Uterus (tissue), 2 donors: ENCODE results near the gene TTC36.

Experiments
- CTCF ChIP-seq, 4 experiments: fragments of 200-600 bp in 2 of 4; fragments of 450-650 bp in 2 of 4; sonication (generic) in 2 of 4; IDR thresholded peaks; one replicate each; pipeline ENCODE4 v1.5.1; 2016 to 2019; ENCODE audit warnings: antibody characterized with exemption in 4 of 4, mild to moderate bottlenecking in 2 of 4, moderate library complexity in 1 of 4
- POLR2A ChIP-seq, 2 donors: fragments of 450-650 bp; IDR thresholded peaks; one replicate each; pipeline ENCODE4 v1.6.1; 2016; ENCODE audit warnings: antibody characterized with exemption in 2 of 2, mild to moderate bottlenecking in 1 of 2, moderate library complexity in 1 of 2

GRCh38 chr11:118569670-118570069 lies 42.4 kb downstream of the TTC36 start:
- TF ChIP-seq CTCF (IDR thresholded peaks at IDR 0.05) (no peak), POLR2A (IDR thresholded peaks at IDR 0.05) (no peak)
